GM19240 (cell line): ENCODE results near the gene GPATCH11.

Experiments
- DNase-seq: peaks from one replicate; pipeline ENCODE4 v3.0.0; 2011; ENCODE audit warnings: low spot score; ENCODE audit not compliant: insufficient read length

Gene GPATCH11

DNA sequence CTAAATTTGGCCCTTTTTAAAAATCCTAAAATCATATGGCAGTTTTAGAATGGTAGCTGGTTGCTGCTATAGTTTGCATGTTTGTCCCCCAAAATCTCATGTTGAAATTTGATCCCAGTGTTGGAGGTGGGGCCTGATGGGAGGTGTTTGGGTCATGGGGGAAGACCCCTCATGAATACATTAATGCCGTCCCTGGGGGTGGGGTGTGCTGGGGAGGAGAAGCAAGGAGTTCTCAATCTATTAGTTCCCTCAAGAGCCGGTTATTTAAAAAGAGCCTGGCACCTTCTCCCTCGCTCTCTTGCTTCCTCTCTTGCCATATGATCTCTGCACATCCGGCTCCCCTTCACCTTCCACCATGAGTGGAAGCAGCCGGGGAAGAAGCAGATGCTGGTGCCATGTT lies 20.8 kb downstream of the GPATCH11 start:
- no peak for DNase-seq

DNA sequence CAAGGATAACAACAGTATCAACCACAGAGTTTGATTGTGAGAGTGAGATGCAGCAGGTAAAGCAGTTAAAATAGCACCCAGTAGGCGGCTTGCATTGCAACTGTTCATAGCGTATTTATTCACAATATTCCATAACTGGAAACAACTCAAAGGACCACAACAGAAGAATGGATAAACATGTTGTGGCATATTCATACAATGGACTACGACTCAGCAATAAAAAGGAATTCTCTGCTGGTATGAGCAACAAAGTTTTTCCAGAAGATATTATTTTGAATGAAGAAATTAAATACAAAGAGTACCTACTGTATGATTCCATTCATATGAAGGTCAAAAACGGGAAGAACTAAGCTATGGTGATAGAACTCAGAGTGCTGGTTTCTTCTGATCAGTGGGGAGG lies 25.2 kb downstream of the GPATCH11 start:
- no peak for DNase-seq

DNA sequence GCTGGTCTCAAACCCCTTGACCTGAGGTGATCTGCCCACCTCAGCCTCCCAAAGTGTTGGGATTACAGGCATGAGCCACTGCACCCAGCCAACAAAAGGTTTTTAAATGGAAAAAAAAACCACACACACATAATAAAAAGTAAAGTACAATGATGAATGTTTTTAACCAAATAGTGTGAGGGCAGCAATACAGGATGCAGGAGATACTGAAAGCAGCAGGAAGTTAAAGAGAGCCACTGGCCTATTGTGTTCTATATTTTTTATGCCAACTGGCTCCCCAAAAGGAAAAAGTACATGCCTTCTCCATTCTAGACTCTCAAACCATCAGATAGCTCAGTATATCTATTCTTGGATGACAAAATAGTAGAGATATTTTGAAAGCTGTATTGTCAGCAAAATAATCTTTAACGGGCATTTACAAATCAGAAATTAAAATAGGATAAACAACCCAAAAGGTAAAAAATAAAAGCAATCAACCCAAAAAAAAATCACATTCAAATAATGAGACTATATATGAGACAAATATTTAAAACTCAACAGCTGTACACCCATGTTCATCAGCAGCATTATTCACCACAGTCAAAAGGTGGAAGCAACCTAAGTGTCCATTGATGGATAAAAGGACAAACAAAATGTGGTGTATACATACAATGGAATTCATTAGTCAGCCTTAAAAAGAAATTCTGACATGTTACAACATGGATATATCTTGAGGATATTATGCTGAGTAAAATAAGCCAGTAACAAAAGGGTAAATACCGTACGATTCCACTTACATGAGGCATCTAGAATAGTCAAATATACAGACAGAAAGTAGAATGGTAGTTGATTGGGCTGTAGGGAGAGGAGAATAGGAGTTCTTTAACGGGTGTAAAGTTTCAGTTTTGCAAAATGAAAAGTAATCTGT lies 26.2 kb downstream of the GPATCH11 start:
- DNase-seq: no peak

DNA sequence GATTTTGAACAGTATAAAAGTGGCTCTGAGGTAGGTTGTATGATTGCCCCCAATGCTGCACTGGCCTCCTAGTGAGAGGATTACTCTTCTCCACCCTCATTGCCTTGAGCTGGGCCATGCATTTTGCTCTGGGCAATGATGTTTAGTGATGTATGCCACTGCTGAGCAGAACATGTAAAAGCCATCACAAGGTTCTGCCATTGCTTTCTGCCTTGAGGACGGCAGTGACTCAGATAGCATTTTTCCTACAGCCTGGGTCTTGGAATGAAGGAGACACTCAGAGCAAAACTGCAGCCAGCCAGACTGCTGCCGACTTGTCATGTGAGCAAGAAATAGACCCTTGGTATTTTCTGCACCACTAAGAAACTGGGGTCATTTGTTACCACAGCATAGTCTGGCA lies 27.6 kb downstream of the GPATCH11 start:
- no peak for DNase-seq

DNA sequence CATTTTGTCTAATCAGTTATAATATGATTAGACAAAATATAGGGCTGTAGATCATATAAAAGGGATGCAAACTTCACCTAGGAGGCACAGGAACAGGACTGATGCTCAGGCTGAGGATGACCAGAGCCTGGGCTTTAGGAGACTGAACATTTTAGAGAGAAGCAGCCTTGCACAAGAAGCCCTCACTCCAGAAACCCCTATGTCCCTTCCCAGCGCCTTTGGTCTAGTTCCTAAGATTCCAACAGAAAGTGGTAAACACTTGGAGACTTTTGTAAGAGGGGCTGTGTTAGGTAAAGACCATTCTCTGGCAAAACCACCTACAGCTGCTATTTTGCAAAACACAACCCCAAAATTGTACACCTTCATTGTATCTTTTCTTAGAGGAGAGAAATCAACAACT lies 33.2 kb downstream of the GPATCH11 start:
- no peak for DNase-seq

DNA sequence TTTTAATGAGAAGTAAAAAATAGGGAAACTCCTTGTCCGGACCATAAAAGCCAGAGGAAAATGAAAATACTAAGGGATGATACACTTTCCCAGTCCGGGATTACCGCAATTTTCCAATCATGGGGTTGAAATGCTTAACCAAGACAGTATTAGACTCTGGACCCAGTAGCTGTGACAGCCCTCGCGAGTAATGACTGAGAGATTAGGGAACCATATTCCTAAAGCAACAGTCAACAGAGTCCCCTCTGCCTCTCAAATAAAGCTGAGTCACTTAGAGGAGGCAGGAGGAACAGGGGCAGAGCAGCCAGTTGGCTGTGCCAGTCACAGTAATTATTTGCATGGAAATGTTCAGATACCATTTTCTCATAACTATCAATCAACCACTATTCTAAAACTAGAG lies 34.8 kb downstream of the GPATCH11 start:
- no peak for DNase-seq

DNA sequence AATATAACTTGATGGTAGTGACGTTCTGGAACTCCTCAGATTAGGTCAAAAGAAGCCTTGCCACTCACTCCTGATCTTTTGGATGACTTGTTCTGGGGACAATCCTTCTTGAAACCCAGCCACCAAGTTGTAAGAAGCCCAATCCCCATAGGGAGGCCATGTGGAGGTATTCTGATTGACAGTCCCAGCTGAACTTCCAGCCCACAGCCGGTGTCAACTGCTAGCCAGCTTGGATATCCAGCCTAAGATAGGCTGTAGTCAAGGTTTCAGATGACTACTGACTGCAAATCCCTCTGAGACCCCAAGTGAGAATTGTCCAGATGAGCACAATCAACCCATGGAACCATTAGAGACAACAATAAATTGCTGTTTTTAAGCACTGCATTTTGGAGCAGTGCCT lies 41.1 kb downstream of the GPATCH11 start:
- no peak for DNase-seq

DNA sequence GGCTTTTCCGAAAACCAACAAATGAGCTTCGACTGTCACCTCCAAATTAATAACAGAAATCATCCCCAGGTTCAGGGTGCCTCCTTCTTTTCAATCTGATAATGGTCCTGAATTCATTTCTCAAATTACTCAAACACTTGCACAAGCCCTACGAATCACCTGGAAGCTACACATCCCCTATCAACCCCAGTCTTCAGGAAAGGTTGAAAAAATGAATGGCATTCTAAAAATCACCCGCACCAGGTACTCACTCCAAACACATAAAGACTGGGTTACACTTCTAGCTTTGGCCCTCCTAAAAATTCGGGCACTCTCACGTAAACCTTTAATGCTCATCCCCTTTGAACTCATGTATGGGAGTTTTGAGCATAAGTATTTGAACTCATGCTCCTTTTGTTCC lies 48.6 kb downstream of the GPATCH11 start:
- DNase-seq: no peak

DNA sequence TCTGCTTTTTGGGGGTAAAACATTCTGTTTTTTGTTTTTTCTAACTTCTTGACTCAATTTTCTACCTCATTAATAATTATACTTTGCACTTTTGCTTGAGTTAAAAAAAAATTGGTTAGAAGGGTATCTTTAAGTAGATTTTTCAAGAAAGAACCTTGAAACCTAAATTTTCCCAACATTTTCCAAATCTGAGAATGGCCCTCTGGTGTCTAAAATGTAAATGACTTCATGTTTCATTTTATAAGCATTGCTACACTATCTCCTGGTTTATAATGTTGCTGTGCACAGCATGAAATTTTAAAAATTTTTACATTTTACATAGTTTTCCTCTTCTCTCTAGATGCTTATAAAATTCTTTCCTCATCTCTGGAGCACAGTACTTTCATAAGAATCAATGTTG lies 58.2 kb downstream of the GPATCH11 start:
- no peak for DNase-seq

DNA sequence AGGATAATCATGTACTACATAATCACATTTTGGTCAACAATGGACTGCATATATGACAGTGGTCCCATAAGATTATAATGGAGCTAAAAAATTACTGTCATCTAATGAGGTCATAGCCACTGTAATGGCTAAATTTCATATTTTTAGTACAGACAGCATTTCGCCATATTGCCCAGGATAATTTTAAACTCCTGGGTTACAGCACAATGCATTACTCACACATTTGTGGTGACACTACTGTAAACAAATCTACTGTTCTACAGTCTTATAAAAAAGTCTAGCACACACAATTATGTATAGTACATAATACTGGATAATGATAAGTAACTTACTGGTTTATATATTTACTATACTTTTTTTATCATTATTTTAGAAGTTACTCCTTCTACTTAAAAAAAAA lies 59.7 kb downstream of the GPATCH11 start:
- no peak for DNase-seq

DNA sequence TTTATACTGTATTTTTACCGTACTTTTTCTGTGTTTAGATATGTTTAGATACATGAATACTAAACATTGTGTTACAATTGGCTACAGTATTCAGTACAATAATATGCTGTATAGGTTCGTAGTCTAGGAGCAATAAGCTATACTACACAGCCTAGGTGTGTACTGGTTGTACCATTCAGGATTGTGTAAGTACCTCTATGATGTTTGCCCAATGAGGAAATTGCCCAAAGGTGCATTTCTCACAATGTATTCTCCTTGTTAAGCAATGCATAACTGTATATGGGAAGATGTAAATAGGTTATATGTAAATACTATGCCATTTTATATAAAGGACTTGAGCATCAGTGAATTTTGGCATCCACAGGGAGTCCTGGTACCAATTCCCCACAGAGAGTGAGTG lies 61.7 kb downstream of the GPATCH11 start:
- DNase-seq: no peak

DNA sequence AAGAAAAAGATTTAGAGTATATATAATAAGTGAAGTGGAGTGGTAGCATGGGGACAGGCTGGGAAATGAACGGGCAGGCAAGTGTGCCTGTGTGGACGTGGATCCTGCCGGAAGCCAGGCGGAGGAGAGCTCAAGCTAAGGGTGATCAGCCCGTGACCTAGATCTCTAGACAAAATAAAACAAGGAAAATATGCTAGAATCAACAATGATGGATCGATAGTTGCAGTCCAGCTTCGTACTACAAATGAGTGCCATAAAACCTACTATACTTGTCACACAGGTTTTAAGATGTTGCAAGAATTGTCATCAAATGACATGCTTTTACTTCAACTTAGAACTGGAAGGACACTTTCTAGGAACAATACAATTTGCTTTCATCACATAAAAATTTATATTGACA lies 64.0 kb downstream of the GPATCH11 start:
- no peak for DNase-seq
